Measurements from ENCODE around the gene CFAP100.

GRCh38 chr3:126412841-126413692, 18.4 kb downstream of the CFAP100 start:
- no peak for TF ChIP-seq CTCF (IDR thresholded peaks at IDR 0.05)
- no peak for TF ChIP-seq POLR2A (IDR thresholded peaks at IDR 0.05)
